ENCODE results near the gene CFAP251. TPM values are rescaled to one million over a fixed set of nuclear protein-coding genes. Genes with fewer than 3 reads are reported as not detected.

CFAP251 gene
- total and polyA plus RNA-seq, 3 donors from 2014 or later = 29.0 to 56.1 (median 41.5) TPM

DNA sequence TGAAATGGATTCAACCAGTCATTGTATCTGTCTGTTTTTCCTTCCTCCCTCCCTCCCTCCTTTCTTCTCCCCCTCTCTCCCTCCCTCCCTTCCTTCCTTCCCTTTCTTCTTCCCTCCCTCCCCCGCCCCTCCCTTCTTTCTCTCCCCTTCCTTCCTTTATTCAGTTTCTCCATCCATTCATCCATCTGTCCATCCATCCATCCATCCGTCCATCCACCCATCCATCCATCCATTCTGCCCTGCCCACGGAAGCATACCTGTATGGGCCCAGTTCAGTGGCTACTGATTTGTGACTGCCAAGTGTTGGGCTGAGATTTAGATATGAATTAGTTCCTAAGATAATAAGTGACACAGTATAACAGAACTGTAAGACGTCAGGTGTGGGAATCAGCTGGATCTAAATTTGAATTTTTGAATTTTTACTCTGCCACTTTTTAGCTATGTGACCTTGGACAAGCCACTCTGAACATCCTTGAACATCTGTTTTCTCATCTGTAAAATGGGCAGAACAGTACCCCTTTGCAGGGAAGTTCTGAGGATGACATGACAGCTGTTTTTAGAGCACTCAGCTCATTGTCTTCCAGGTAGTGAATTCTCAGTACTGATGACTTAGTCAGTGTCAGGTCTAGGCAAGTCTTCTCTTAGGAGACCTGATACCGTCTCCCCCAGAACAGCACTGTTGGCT lies 42.9 kb downstream of the CFAP251 start:
- H3K36me3 ChIP-seq (ENCODE audit: low read depth, missing control alignments) = no peaks in the 10 kb centered on the region
- no peak for TF ChIP-seq POLR2A (IDR thresholded peaks at IDR 0.05)
- TF ChIP-seq, protein P1, sequence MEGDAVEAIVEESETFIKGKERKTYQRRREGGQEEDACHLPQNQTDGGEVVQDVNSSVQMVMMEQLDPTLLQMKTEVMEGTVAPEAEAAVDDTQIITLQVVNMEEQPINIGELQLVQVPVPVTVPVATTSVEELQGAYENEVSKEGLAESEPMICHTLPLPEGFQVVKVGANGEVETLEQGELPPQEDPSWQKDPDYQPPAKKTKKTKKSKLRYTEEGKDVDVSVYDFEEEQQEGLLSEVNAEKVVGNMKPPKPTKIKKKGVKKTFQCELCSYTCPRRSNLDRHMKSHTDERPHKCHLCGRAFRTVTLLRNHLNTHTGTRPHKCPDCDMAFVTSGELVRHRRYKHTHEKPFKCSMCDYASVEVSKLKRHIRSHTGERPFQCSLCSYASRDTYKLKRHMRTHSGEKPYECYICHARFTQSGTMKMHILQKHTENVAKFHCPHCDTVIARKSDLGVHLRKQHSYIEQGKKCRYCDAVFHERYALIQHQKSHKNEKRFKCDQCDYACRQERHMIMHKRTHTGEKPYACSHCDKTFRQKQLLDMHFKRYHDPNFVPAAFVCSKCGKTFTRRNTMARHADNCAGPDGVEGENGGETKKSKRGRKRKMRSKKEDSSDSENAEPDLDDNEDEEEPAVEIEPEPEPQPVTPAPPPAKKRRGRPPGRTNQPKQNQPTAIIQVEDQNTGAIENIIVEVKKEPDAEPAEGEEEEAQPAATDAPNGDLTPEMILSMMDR (IDR thresholded peaks at IDR 0.05) = no peak
- no peaks in the 10 kb centered on the region for H3K4me1 ChIP-seq
- no peak for DNase-seq
- intact Hi-C loops (cut with DNase I; ENCODE audit: low total_unique reads) = no loop called here
- no peaks in the 10 kb centered on the region for H3K9me3 ChIP-seq
- no peak overlapping the region for H3K4me3 ChIP-seq
- WGBS, 2 donors = 87 to 90% methylated on average over 5 of the region's 5 CpGs
- no peaks in the 10 kb centered on the region for H3K27me3 ChIP-seq
- no peak overlapping the region for H3K27ac ChIP-seq

- Histone ChIP-seq H3K4me3 (no peak overlapping the region), H3K27ac (no peak overlapping the region), H3K27me3 (no peaks in the 10 kb centered on the region), H3K4me1 (no peaks in the 10 kb centered on the region), H3K36me3 (ENCODE audit: low read depth, missing control alignments) (no peaks in the 10 kb centered on the region), H3K9me3 (no peaks in the 10 kb centered on the region)
- no peak for TF ChIP-seq POLR2A (IDR thresholded peaks at IDR 0.05)
- TF ChIP-seq, protein P1 (IDR thresholded peaks at IDR 0.05) = no peak
- intact Hi-C loops (cut with DNase I; ENCODE audit: low total_unique reads) = no loop called here
- WGBS, 2 donors = 87% methylated on average over 14 to 15 of the region's 15 CpGs
- DNase-seq = no peak
Measured at GRCh38 chr12:121963341-121964018, 45.1 kb downstream of the CFAP251 start.

DNA sequence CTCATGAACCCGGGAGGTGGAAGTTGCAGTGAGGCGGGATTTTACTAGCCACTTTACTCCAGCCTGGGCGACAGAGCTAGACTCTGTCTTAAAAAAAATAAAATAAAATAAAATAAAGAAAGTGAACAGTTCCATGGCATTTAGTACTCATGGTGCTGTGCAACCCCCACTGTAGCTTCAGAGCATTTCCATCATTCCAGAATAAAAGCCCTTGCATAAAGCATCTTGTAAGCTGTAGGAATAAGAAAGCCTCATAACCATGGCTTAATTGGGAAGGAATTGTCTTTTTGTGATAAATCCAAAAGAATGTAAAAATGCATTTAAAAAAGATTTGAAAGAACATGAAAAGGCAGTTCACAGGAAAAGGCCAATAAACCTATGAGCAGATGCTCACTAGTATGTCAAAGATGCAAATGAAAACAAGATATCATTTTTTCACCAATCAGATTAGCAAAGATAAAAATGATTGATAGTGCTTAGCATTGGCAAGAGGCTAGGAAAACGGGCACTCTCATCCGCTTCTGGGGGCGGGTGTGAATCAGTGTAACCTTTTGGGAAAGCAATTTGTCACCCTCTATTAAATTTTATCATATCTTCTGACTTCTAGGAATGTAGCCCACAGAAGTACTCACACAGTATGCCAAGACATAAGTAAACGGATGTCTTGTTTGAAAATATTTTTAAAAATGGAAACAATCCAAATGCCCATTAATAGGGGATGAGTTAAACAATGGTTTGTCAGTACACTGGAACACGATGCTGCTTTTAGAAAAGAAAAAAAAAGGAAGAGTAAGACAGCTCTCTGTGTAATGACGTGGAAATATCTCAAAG lies 46.6 kb downstream of the CFAP251 start:
- Histone ChIP-seq H3K4me1 (no peaks in the 10 kb centered on the region), H3K9me3 (no peaks in the 10 kb centered on the region), H3K36me3 (ENCODE audit: low read depth, missing control alignments) (no peaks in the 10 kb centered on the region), H3K27ac (no peak overlapping the region), H3K4me3 (no peak overlapping the region), H3K27me3 (no peaks in the 10 kb centered on the region)
- TF ChIP-seq, protein P1 (IDR thresholded peaks at IDR 0.05) = no peak
- TF ChIP-seq POLR2A (IDR thresholded peaks at IDR 0.05) = no peak
- WGBS, 2 donors = 49 to 57% methylated on average over 9 of the region's 9 CpGs
- no peak for DNase-seq
- intact Hi-C loops (cut with DNase I; ENCODE audit: low total_unique reads) = no loop called here

DNA sequence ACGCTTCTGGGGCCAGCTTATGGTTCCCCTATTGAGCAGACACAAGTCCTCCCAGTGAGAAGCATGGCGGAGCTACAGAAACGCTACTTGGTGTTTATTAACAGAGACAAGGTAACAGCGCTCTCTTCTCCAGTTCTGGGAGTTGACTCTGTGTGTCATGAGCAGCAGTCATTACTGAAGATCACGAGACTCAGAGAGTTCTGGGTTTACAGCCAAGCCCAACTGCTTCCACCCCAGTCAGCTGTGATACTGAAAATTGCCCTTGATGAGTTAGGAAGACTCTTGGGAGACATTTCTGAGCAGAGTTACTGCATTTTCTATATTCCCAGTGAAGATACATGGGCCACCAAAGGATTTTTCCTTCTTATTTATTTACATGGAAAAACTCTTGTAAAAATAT lies 48.6 kb downstream of the CFAP251 start:
- TF ChIP-seq, protein P1 (IDR thresholded peaks at IDR 0.05) = no peak
- no peak for TF ChIP-seq POLR2A (IDR thresholded peaks at IDR 0.05)
- no peaks in the 10 kb centered on the region for H3K4me1 ChIP-seq
- H3K4me3 ChIP-seq = no peak overlapping the region
- H3K36me3 ChIP-seq (ENCODE audit: low read depth, missing control alignments) = no peaks in the 10 kb centered on the region
- no peak overlapping the region for H3K27ac ChIP-seq
- peak; percentile 39 for DNase-seq
- no peaks in the 10 kb centered on the region for H3K9me3 ChIP-seq
- H3K27me3 ChIP-seq = no peaks in the 10 kb centered on the region
- intact Hi-C loops (cut with DNase I; ENCODE audit: low total_unique reads) = no loop called here
- WGBS, 2 donors = 88 to 90% methylated on average over 5 of the region's 5 CpGs
